Measurements from ENCODE around the gene CNTNAP2. TPM values are rescaled to one million over a fixed set of nuclear protein-coding genes. Genes with fewer than 3 reads are reported as not detected.

Gene CNTNAP2
- total and polyA plus RNA-seq, 9 of the 15 experiments (the other 6 are each of a cell fraction or from before 2014, with no cell fraction given) = 0.04 to 0.62 (median 0.09) TPM; not detected in 4

- TF ChIP-seq TAF15 (IDR thresholded peaks at IDR 0.05; ENCODE audit: low read depth, low read length) = no peak
- no peak for TF ChIP-seq CBX5 (IDR thresholded peaks at IDR 0.05; ENCODE audit: borderline replicate concordance, low read depth)
- no peak for TF ChIP-seq CEBPB (tag; IDR thresholded peaks at IDR 0.05)
- TF ChIP-seq XRCC5 (IDR thresholded peaks at IDR 0.05; ENCODE audit: low read depth, low read length) = no peak
Measured at GRCh38 chr7:147810269-147810668, 1693.7 kb downstream of the CNTNAP2 start (continued).

- no peak for FAIRE-seq
- BruUV-seq (replicated peaks) = no TSS peak
- TF ChIP-seq GABPB1 (CRISPR knock-in tag; IDR thresholded peaks at IDR 0.05) (no peak), KDM2B (CRISPR knock-in tag; IDR thresholded peaks at IDR 0.05) (no peak), ZNF766 (CRISPR knock-in tag; conservative IDR thresholded peaks at IDR 0.05) (no peak), ZNF445 (CRISPR knock-in tag; IDR thresholded peaks at IDR 0.05; ENCODE audit: low read depth) (no peak)
Measured at GRCh38 chr7:147811923-147812322, 1695.3 kb downstream of the CNTNAP2 start.

More at GRCh38 chr7:147811923-147812322, 1695.3 kb downstream of the CNTNAP2 start:
- no peak overlapping the region for H3K4me3 ChIP-seq
- H3K36me3 ChIP-seq (ENCODE audit: control insufficient read depth, insufficient read depth, low read length) = no peaks in the 10 kb centered on the region
- ChIA-PET POLR2A (interaction anchor here (0.6 kb wide), 1 partner anchor 136 kb away, joined by 3 read pairs; no protein-coding TSS in a partner anchor), CTCF (ENCODE audit: low intra/inter-chr PET ratio) (no interaction called here)
- in situ Hi-C loops (cut with MboI) = no loop called here
- no peaks in the 10 kb centered on the region for H3K9me1 ChIP-seq (ENCODE audit: control insufficient read depth, insufficient read depth, low read length)
- H3K9ac ChIP-seq (ENCODE audit: insufficient read depth in 1 of 2, low read depth in 2 of 2, low read length in 2 of 2) = no peak overlapping the region
- under 1% methylated on average over 5 of the region's 5 CpGs for WGBS (ENCODE audit: insufficient coverage, low coverage, missing lambda C conversion rate)
- H3K4me1 ChIP-seq (replicated peaks in 1 of 2; ENCODE audit: control insufficient read depth in 2 of 2, insufficient read depth in 2 of 2, low read length in 2 of 2) = no peaks in the 10 kb centered on the region
- no peaks in the 10 kb centered on the region for H3K27me3 ChIP-seq (ENCODE audit: control insufficient read depth in 2 of 2, insufficient read depth in 2 of 2, low read length in 2 of 2)
- intact Hi-C loops (cut with micrococcal nuclease) = no loop called here
- H3K79me2 ChIP-seq (ENCODE audit: control insufficient read depth, insufficient read depth, low read length) = no peaks in the 10 kb centered on the region
- no peak overlapping the region for H2AFZ ChIP-seq (ENCODE audit: low read depth, low read length)
- peaks cover 2% of the 10 kb centered on the region; the same call in 1 of the 2 replicates for H3K9me3 ChIP-seq (replicated peaks; ENCODE audit: control insufficient read depth, insufficient read depth, low read depth, low read length)
- H3K4me2 ChIP-seq (ENCODE audit: insufficient read depth, low read length) = no peak overlapping the region
- no peaks in the 10 kb centered on the region for H4K20me1 ChIP-seq (replicated peaks; ENCODE audit: control insufficient read depth, insufficient read depth, low read length)
- H3K27ac ChIP-seq (ENCODE audit: extremely low read depth, low read depth, low read length) = no peak overlapping the region
- DNase-seq (ENCODE audit: extremely low read depth in 1 of 4, low spot score in 3 of 4) (no peak), ATAC-seq (no peak)
